ENCODE data around the gene TLCD3B.

TLCD3B gene

GRCh38 chr16:30030841-30031413, at the start of gene TLCD3B:
Gene TLCD3B, minus strand, starts transcription at chr16:30031271. Its CDS starts 744 bp downstream, at chr16:30030527.
- peak; percentile 26 for DNase-seq (ENCODE audit: low read depth, low spot score)

GRCh38 chr16:30079480-30079879, 48.4 kb upstream of the TLCD3B start:
- DNase-seq (ENCODE audit: low read depth, low spot score): no peak

GRCh38 chr16:30078744-30079143, 47.7 kb upstream of the TLCD3B start:
- DNase-seq (ENCODE audit: low read depth, low spot score): no peak

GRCh38 chr16:30077656-30078055, 46.6 kb upstream of the TLCD3B start:
- DNase-seq (ENCODE audit: low read depth, low spot score): no peak

GRCh38 chr16:30076276-30076791, 45.3 kb upstream of the TLCD3B start:
- peak; percentile 45 for DNase-seq (ENCODE audit: low read depth, low spot score)

GRCh38 chr16:30075503-30076275, 44.6 kb upstream of the TLCD3B start, which contains the start of gene PPP4C:
Gene PPP4C, plus strand, starts transcription at chr16:30075994. Its CDS starts 384 bp downstream, at chr16:30076378.
- DNase-seq (ENCODE audit: low read depth, low spot score): peak; percentile 96

GRCh38 chr16:30070490-30070889, 39.4 kb upstream of the TLCD3B start:
- no peak for DNase-seq (ENCODE audit: low read depth, low spot score)

- DNase-seq (ENCODE audit: low read depth, low spot score): peak; percentile 49
These were observed 38.8 kb upstream of the TLCD3B start for GRCh38 chr16:30069611-30070462.

- DNase-seq (ENCODE audit: low read depth, low spot score): peak; percentile 51
These were observed 37.9 kb upstream of the TLCD3B start for GRCh38 chr16:30068750-30069610.

- no peak for DNase-seq (ENCODE audit: low read depth, low spot score)
These were observed 37.3 kb upstream of the TLCD3B start for GRCh38 chr16:30068333-30068732.

- DNase-seq (ENCODE audit: low read depth, low spot score): no peak
These were observed 36.5 kb upstream of the TLCD3B start for GRCh38 chr16:30067584-30067916.

- no peak for DNase-seq (ENCODE audit: low read depth, low spot score)
These were observed 35.9 kb upstream of the TLCD3B start for GRCh38 chr16:30066761-30067583.

- DNase-seq (ENCODE audit: low read depth, low spot score): peak; percentile 80
These were observed 35.1 kb upstream of the TLCD3B start for GRCh38 chr16:30065943-30066760.

- peak; percentile 100 for DNase-seq (ENCODE audit: low read depth, low spot score)
These were observed 34.3 kb upstream of the TLCD3B start, which contains the start of gene ALDOA for GRCh38 chr16:30065102-30065942. Gene ALDOA, plus strand, starts transcription at chr16:30065760. Its CDS starts 1,138 bp downstream, at chr16:30066898.

- DNase-seq (ENCODE audit: low read depth, low spot score): no peak
These were observed 33.6 kb upstream of the TLCD3B start for GRCh38 chr16:30064729-30065101.

- DNase-seq (ENCODE audit: low read depth, low spot score): peak; percentile 63
These were observed 33.0 kb upstream of the TLCD3B start for GRCh38 chr16:30063893-30064728.

- DNase-seq (ENCODE audit: low read depth, low spot score): no peak
These were observed 32.3 kb upstream of the TLCD3B start for GRCh38 chr16:30063278-30063892.
